ENCODE measurements around the gene COL26A1.
"Not testable (repeated sequence)": the region's sequence is repeated elsewhere in the genome, so short reads cannot be mapped to it uniquely, and the experiment has no call there.

The COL26A1 gene

GRCh38 chr7:101362334-101363195 is at the start of gene COL26A1:
COL26A1 (plus strand) TSS chr7:101362875; CDS start chr7:101363033, 158 bp downstream.
- DNase-seq = peak; percentile 63

GRCh38 chr7:101315336-101315735 is 47.3 kb upstream of the COL26A1 start:
- DNase-seq = peak; percentile 93

- no peak for DNase-seq
These were observed 43.3 kb upstream of the COL26A1 start for GRCh38 chr7:101319401-101319800.

GRCh38 chr7:101321491-101322401 is 40.9 kb upstream of the COL26A1 start, which contains the start of gene IFT22:
IFT22 (minus strand) TSS chr7:101321812; CDS start chr7:101321709, 103 bp downstream.
- peak; percentile 100 for DNase-seq

GRCh38 chr7:101328159-101328558 is 34.5 kb upstream of the COL26A1 start:
- no peak for DNase-seq

GRCh38 chr7:101330011-101330484 is 32.6 kb upstream of the COL26A1 start:
- no peak for DNase-seq

- no peak for DNase-seq
These were observed 30.6 kb upstream of the COL26A1 start for GRCh38 chr7:101332026-101332425.

GRCh38 chr7:101333912-101334311 is 28.8 kb upstream of the COL26A1 start:
- peak; percentile 80 for DNase-seq

- no peak for DNase-seq
These were observed 22.3 kb upstream of the COL26A1 start for GRCh38 chr7:101340379-101340778.

GRCh38 chr7:101342892-101343291 is 19.8 kb upstream of the COL26A1 start:
- DNase-seq = no peak

GRCh38 chr7:101347477-101347876 is 15.2 kb upstream of the COL26A1 start:
- no peak for DNase-seq

- not testable (repeated sequence) for DNase-seq
These were observed 14.1 kb upstream of the COL26A1 start for GRCh38 chr7:101348456-101349067.

- peak; percentile 36 for DNase-seq
These were observed 13.4 kb upstream of the COL26A1 start for GRCh38 chr7:101349300-101349699.

- DNase-seq = peak; percentile 66
These were observed 9.8 kb upstream of the COL26A1 start for GRCh38 chr7:101352920-101353308.

- no peak for DNase-seq
These were observed 5.2 kb upstream of the COL26A1 start for GRCh38 chr7:101357433-101357832.

- no peak for DNase-seq
These were observed 590 bp downstream of the COL26A1 start for GRCh38 chr7:101363196-101363733.

- DNase-seq = peak; percentile 95
These were observed 1.2 kb downstream of the COL26A1 start for GRCh38 chr7:101363734-101364374.

- DNase-seq = no peak
These were observed 3.3 kb downstream of the COL26A1 start for GRCh38 chr7:101365956-101366355.

GRCh38 chr7:101367676-101368075 is 5.0 kb downstream of the COL26A1 start:
- no peak for DNase-seq

- no peak for DNase-seq
These were observed 5.9 kb downstream of the COL26A1 start for GRCh38 chr7:101368422-101369165.

GRCh38 chr7:101370836-101371235 is 8.2 kb downstream of the COL26A1 start:
- DNase-seq = peak; percentile 48

All from OCI-M1 (cell line).